HTERT RPE-1 (cell line): ENCODE results near the gene MAPK13.
"Not testable (repeated sequence)": the region's sequence is repeated elsewhere in the genome, so short reads cannot be mapped to it uniquely, and the experiment has no call there.

ENCODE experiments used
- in situ Hi-C: fragments of 300-500 bp; cut with MboI; formaldehyde crosslinking; loops from 4 replicates; pipeline ENCODE4 v1.14.3; 2020; ENCODE audit warnings: low sequenced_read_pairs

MAPK13 gene

GRCh38 chr6:36114798-36115408 is 15.4 kb upstream of the MAPK13 start:
- in situ Hi-C loops: no loop called here

- in situ Hi-C loops: no loop called here
Observed at GRCh38 chr6:36115412-36115811, 14.9 kb upstream of the MAPK13 start.

- in situ Hi-C loops: no loop called here
Observed at GRCh38 chr6:36116066-36116864, 14.0 kb upstream of the MAPK13 start.

GRCh38 chr6:36116943-36117342 is 13.4 kb upstream of the MAPK13 start:
- in situ Hi-C loops: no loop called here

- in situ Hi-C loops: no loop called here
Observed at GRCh38 chr6:36117658-36118549, 12.4 kb upstream of the MAPK13 start.

GRCh38 chr6:36118550-36119107 is 11.7 kb upstream of the MAPK13 start:
- in situ Hi-C loops: no loop called here

- in situ Hi-C loops: no loop called here
Observed at GRCh38 chr6:36119209-36119608, 11.1 kb upstream of the MAPK13 start.

- in situ Hi-C loops: no loop called here
Observed at GRCh38 chr6:36120018-36120417, 10.3 kb upstream of the MAPK13 start.

GRCh38 chr6:36120539-36120938 is 9.8 kb upstream of the MAPK13 start:
- in situ Hi-C loops: no loop called here

- in situ Hi-C loops: no loop called here
Observed at GRCh38 chr6:36120979-36121786, 9.1 kb upstream of the MAPK13 start.

GRCh38 chr6:36121787-36122494 is 8.4 kb upstream of the MAPK13 start:
- in situ Hi-C loops: no loop called here

- in situ Hi-C loops: no loop called here
Observed at GRCh38 chr6:36122495-36123269, 7.6 kb upstream of the MAPK13 start.

- in situ Hi-C loops: no loop called here
Observed at GRCh38 chr6:36123270-36124139, 6.8 kb upstream of the MAPK13 start.

- in situ Hi-C loops: not testable (repeated sequence)
Observed at GRCh38 chr6:36124346-36124745, 6.0 kb upstream of the MAPK13 start.

- in situ Hi-C loops: no loop called here
Observed at GRCh38 chr6:36124881-36125280, 5.4 kb upstream of the MAPK13 start.

- in situ Hi-C loops: no loop called here
Observed at GRCh38 chr6:36125575-36125974, 4.7 kb upstream of the MAPK13 start.

GRCh38 chr6:36126121-36126520 is 4.2 kb upstream of the MAPK13 start:
- in situ Hi-C loops: no loop called here
